Measurements from ENCODE around the gene TMEM204. TPM values are rescaled to one million over a fixed set of nuclear protein-coding genes. Genes with fewer than 3 reads are reported as not detected.

TMEM204 gene
- not detected in 2 replicates for total RNA-seq (2014; rRNA removed; shearing (Covaris generic); ENCODE audit: low replicate concordance)

GRCh38 chr16:1533443-1533951, at the start of gene TMEM204:
TMEM204 (plus strand) TSS chr16:1533666; CDS start chr16:1534276, 610 bp downstream.
- no peak for DNase-seq (ENCODE audit: low read depth)
- in situ Hi-C loops (cut with HindIII; ENCODE audit: low pct_unique_long_range_greater_than_20kb, low sequenced_read_pairs), result no loop called here

- DNase-seq (ENCODE audit: low read depth), result no peak
- in situ Hi-C loops (cut with HindIII; ENCODE audit: low pct_unique_long_range_greater_than_20kb, low sequenced_read_pairs), result no loop called here
These were observed 47.5 kb upstream of the TMEM204 start for GRCh38 chr16:1485847-1486496.

GRCh38 chr16:1486551-1487390, 46.7 kb upstream of the TMEM204 start:
- DNase-seq (ENCODE audit: low read depth), result no peak
- in situ Hi-C loops (cut with HindIII; ENCODE audit: low pct_unique_long_range_greater_than_20kb, low sequenced_read_pairs), result no loop called here

DNA sequence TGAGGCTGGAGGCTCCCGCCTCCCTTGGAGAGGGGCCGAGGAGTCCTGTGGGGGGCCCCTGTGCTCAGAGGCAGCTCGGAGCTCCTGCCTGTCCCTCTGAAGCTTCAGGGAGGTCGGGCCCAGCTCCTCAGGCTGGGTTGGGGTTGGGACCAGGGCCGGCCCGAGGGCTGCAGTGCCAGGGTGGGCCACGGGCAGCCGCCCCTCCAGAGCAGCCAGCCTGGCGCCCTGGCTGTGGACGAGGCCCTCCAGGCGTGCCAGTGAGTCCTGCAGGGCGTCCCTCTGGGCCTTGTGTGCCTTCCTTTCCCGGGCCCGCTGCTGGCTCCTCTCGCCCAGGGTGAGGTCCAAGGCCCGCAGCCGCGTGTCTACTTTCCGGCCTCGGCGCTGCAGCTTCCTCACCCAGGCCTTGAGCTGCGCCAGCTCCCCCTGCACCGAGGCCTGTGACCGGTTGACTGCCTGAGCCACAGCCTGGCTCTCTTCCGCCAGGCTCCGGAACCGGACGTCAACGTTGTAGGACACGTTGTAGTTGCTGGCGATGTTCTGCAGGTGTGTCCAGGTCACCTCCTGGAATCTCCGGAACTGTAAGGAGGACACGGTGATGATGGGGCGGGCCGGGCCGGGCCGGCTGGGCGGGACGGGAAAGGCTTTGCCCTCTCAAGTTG, 45.9 kb upstream of the TMEM204 start:
- DNase-seq (ENCODE audit: low read depth), result no peak
- in situ Hi-C loops (cut with HindIII; ENCODE audit: low pct_unique_long_range_greater_than_20kb, low sequenced_read_pairs), result no loop called here

DNA sequence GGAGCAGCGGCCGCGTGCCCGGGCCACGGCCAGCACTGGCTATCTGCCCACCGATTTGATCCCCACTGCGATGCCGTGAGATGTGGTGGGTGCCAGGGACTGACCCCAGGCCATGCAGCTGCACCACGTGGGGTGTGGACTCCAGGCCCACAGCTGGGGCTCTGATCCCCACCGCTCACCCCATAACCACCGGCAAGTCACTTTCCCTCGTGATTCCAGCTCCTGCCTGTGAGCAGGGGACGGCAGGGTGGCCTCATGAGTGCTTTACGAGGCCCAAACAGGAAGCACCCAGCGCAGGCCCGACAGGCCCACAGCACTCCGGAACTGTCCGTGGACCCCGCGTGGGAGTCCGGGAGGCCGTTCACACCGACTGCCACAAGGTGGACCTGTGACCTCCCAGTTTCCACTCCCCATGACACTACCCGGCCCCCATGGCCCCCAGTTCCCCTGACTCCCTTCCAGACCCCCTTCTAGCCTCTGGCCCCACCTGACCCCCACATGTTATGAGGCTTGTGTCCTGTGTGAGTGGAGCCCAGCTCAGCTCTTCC, 45.3 kb upstream of the TMEM204 start:
- DNase-seq (ENCODE audit: low read depth), result no peak
- in situ Hi-C loops (cut with HindIII; ENCODE audit: low pct_unique_long_range_greater_than_20kb, low sequenced_read_pairs), result no loop called here

GRCh38 chr16:1488619-1489018, 44.8 kb upstream of the TMEM204 start, which contains the start of gene PTX4:
PTX4 (minus strand) TSS chr16:1488944; CDS start chr16:1488909, 35 bp downstream.
- in situ Hi-C loops (cut with HindIII; ENCODE audit: low pct_unique_long_range_greater_than_20kb, low sequenced_read_pairs), result no loop called here
- DNase-seq (ENCODE audit: low read depth), result no peak

GRCh38 chr16:1489077-1489476, 44.4 kb upstream of the TMEM204 start:
- DNase-seq (ENCODE audit: low read depth), result no peak
- in situ Hi-C loops (cut with HindIII; ENCODE audit: low pct_unique_long_range_greater_than_20kb, low sequenced_read_pairs), result no loop called here

DNA sequence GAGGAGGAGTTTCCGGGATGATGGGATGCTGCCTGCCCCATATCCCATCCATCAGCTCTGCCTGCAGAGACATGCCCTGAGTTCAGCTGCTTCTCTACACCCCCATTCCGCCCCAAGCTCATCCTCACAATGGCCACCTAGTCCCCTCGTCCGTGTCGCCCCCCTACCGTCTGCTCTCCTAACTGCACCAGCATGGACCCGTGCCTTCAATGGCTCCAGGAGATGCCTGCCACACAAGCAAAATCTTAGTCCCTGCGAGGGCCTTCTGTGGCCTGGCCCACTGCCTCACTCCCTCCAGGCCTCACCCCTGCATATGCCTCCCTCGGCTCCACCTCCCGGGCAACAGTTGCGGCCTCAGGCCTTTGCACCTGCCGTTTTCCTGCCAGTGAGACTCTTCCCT, 42.1 kb upstream of the TMEM204 start:
- DNase-seq (ENCODE audit: low read depth), result no peak
- in situ Hi-C loops (cut with HindIII; ENCODE audit: low pct_unique_long_range_greater_than_20kb, low sequenced_read_pairs), result no loop called here

GRCh38 chr16:1492082-1492922, 41.2 kb upstream of the TMEM204 start:
- in situ Hi-C loops (cut with HindIII; ENCODE audit: low pct_unique_long_range_greater_than_20kb, low sequenced_read_pairs), result no loop called here
- DNase-seq (ENCODE audit: low read depth), result no peak

- in situ Hi-C loops (cut with HindIII; ENCODE audit: low pct_unique_long_range_greater_than_20kb, low sequenced_read_pairs), result no loop called here
- peak; percentile 88 for DNase-seq (ENCODE audit: low read depth)
These were observed 40.3 kb upstream of the TMEM204 start, which contains the start of gene TELO2 for GRCh38 chr16:1492923-1493745. TELO2 (plus strand) TSS chr16:1493360; CDS start chr16:1494282, 922 bp downstream.

GRCh38 chr16:1493746-1494094, 39.7 kb upstream of the TMEM204 start:
- in situ Hi-C loops (cut with HindIII; ENCODE audit: low pct_unique_long_range_greater_than_20kb, low sequenced_read_pairs), result no loop called here
- no peak for DNase-seq (ENCODE audit: low read depth)

- in situ Hi-C loops (cut with HindIII; ENCODE audit: low pct_unique_long_range_greater_than_20kb, low sequenced_read_pairs), result no loop called here
- peak; percentile 38 for DNase-seq (ENCODE audit: low read depth)
These were observed 39.3 kb upstream of the TMEM204 start for GRCh38 chr16:1494129-1494640.

DNA sequence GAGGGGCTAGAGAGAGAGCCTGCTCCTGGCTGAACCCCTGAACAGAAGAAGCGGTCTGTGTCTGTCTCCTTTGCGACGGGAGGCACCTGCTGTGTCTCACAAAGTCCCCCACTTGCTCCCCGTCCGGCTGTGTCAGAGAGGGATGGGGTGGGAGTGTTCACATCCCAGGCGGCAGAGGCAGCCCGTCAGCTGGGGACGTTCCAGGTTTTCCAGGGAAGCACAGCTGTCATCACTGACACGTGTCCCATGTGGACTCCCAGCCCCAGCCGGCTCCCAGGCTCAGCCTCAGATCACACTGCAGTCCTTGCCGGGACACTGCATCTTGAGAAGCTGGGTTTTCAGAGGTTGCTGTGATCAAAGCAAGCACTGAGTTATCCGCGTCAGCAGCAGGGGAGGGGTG, 38.8 kb upstream of the TMEM204 start:
- DNase-seq (ENCODE audit: low read depth), result no peak
- in situ Hi-C loops (cut with HindIII; ENCODE audit: low pct_unique_long_range_greater_than_20kb, low sequenced_read_pairs), result no loop called here

DNA sequence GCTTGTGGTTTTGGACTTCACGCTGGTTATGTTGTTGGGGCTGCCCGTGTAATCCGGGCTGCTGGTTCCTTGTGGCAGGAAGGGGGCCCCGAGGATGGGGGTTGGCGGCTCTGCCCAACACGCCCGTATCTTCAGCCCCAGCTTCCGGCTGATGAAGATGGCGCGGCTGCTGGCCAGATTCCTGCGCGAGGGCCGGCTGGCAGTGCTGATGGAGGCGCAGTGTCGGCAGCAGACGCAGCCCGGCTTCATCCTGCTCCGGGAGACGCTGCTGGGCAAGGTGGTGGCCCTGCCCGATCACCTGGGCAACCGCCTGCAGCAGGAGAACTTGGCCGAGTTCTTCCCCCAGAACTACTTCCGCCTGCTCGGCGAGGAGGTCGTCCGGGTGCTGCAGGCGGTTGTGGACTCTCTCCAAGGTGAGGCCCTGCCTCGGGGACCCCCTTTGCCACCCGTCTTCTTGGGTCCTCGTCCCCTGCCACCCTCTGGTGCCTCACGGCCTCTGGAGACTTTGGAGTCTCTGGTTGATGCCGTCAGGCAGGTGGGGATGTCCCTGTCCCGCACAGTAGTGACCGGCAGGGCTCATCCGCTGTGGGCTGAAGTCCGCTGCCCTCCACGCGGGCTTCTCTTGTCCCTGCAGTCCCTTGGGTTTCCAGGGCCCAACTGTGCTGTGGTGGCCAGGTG, 38.1 kb upstream of the TMEM204 start:
- in situ Hi-C loops (cut with HindIII; ENCODE audit: low pct_unique_long_range_greater_than_20kb, low sequenced_read_pairs), result no loop called here
- no peak for DNase-seq (ENCODE audit: low read depth)

DNA sequence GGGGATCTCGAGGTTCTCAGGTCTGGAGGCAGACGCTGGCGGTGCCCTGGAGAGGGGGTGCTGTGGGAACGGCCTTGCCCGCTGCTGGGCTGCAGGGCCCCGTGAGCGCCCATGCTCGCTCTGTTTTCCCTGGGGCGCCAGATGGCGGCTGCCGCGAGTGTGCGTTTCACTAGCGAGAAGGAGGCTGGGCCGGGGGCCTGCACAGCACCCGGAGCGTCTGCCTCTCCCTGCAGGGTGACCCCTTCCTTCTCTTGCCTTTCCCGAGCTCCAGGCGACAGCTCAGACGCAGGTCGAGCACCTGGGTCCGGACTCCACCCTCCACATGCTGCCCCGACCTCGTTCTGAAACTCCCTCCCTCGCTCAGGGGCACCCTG, 37.6 kb upstream of the TMEM204 start:
- no peak for DNase-seq (ENCODE audit: low read depth)
- in situ Hi-C loops (cut with HindIII; ENCODE audit: low pct_unique_long_range_greater_than_20kb, low sequenced_read_pairs), result no loop called here

- in situ Hi-C loops (cut with HindIII; ENCODE audit: low pct_unique_long_range_greater_than_20kb, low sequenced_read_pairs), result no loop called here
- DNase-seq (ENCODE audit: low read depth), result no peak
These were observed 37.0 kb upstream of the TMEM204 start for GRCh38 chr16:1496464-1496863.
